GM19240 (cell line): ENCODE data around the gene ADK.
"Not testable (repeated sequence)": the region's sequence is repeated elsewhere in the genome, so short reads cannot be mapped to it uniquely, and the experiment has no call there.

Source experiments
- DNase-seq: peaks from one replicate; pipeline ENCODE4 v3.0.0; 2011; ENCODE audit warnings: low spot score; ENCODE audit not compliant: insufficient read length

Gene ADK

DNA sequence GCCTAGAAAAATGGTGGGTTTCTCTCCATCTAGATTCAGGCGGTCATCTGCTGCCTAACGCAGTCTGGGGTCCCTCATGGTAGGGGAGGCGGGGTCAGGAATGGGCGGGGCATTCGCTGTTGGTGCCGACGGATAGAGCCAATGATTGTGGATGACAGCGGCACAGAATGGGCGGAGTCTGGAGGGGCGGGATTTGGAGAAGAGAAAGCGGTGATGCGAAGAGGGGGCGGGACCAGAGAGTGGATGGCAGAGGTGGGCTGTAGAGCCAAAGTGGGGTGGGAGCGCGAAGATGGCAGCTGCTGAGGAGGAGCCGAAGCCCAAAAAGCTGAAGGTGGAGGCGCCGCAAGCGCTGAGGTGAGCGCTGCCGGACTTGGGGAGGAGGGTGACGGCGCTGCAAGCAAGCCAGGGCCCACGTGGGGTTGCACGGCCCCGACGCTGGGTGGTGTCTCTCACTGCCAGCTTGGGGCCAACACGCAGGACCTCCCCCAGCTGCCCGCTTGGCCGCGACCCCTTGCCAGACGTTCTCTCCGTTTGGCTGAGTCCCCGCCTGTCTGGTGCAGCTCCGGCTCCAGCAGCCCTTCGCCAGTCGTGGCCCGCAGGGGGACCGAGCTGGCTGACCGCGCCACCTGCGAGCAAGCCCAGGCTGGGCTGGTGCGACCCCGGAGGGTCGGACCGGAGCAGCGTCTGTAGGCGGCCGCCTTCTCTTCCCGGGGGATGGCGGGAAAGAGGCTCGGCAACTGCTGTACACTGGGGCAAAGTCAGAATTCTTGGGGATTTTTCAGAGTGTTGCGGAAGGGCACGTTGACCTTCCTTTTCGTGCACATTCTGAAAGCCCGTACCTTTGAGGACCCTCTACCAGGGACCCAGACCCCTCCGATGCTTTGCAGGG, at the start of gene ADK:
TSS of gene ADK (plus strand) at position 232 of the 889 bp plus-strand sequence. CDS start at position 290, 58 bp downstream.
- DNase-seq: peak; percentile 69

DNA sequence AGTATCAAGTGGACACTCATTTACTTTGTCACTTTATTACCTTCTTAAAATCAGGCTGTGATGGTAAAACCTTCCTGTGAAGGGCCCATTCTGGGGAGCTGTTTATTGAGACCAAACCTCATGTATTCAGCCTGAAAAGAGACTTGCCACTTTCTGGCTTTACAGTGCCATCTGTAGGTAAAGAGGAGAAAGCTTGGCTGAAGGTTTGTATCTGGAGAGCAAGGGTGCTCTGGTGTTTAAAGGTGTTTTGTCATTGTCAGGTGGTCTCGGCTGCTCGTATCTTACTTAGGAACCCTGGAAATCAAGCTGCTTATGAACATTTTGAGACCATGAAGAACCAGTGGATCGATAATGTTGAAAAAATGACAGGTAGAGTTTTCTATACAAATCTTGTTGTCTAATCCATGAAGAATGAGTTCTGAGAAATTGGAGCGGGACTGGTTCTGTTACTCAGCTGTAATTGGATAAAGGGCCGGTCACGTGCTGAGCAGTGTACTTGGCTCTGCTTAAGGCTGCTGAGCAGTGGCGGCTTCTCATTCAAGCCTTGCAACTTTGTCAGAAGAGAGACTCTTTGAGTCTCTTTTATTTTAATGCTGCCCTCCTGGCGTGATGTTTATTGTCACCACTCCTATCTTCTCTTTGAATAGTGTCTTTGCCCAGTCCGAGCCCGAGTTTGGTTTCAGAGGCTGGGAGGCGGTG, 47.3 kb upstream of the ADK start:
- no peak for DNase-seq

DNA sequence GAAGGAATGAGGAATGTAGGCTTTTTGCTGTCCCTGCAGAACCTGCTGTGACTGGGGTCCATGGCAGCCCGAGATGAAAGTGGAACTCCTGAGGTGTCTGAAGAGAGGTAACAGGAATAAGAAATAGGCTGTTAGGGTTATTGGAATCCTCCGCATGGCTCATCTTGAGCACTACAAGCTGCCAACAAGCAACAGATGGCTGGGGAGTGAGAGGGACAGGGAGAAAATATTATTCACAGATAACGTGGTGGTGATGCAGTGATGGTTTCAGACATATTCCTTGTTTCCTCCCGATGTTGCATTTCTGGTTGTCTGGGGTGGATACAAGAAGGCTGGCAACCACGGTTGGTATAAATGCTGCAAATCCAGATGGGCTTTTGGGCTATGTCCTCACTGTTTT, 46.5 kb upstream of the ADK start:
- no peak for DNase-seq

DNA sequence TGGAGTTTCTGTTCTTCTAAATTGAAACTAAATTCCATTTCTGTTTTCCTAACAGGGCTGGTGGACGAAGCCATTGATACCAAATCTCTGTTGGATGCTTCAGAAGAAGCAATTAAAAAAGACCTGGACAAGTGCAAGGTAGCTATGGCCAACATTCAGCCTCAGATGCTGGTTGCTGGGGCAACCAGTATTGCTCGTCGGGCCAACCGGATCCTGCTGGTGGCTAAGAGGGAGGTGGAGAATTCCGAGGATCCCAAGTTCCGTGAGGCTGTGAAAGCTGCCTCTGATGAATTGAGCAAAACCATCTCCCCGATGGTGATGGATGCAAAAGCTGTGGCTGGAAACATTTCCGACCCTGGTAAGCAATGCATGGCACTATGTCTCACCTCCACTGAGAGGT, 46.0 kb upstream of the ADK start:
- DNase-seq: no peak

DNA sequence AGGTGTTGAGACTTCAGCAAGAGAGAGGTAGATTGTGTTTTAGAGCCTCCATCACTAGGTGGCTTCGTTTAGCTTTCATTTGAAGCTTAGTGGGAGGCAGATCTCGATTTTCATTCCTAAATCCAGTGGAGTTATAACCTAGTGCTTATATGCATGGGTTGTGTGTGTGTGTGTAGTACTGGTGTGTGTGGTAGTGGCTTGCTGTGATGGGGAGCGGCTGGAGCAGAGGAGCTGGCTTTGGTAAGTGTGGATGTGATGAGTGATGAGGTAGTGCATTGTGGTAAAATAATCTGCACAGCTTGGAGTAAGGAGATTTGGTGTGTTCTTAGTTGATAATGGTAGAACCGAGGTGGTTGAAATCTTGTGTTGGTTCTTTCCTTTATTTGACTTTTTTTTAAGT, 43.6 kb upstream of the ADK start:
- no peak for DNase-seq

DNA sequence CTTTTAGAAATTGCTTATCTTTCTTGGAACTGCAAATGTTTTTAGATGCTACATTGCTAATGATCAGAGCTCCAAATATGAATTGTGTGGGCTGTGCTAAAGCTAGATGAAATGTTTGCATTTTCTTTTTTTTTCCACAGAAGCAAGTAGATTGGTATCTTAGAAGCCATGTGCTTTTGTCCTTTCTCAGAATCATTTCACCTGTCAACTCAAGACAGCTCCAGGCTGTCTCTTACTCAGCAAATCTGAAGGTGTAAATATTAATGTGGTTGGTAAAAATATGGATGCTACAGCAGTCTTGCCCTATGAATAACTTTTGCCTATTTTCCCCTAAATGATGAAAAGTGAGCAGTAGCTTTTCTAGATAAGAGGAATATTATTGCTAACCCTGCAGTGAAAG, 41.6 kb upstream of the ADK start:
- no peak for DNase-seq

DNA sequence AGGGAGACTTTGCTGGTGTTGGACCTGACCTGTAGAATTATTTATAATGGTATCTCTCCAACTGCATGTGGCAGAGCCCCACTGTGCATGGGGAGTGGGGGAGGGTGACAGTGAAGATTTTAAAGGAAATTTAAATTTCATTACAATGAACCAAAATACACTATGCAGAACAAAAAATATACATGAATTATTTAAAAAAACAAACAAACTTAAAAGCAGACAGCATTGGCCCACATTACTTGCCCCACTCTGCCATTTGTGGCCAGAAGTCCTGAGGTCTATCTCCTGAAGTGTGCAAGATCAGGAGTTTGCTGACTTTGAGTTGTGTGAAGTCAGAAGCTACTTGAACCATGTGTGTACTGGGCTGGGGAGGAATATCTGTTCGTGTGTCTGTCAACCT, 40.9 kb upstream of the ADK start:
- no peak for DNase-seq

DNA sequence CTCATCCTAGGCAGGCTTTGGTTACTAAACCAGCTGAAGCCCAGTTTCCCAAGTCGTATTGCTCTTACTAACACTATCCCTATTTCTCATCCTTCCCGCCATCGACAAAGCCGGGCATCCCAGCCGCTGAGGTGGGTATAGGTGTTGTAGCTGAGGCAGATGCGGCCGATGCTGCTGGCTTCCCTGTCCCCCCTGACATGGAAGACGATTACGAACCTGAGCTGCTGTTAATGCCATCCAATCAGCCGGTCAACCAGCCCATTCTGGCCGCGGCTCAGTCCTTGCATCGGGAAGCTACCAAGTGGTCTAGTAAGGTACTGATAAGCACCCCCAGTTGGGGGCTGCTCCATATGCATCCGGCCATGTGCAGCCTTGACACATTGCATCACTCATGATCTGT, 39.2 kb upstream of the ADK start:
- no peak for DNase-seq

DNA sequence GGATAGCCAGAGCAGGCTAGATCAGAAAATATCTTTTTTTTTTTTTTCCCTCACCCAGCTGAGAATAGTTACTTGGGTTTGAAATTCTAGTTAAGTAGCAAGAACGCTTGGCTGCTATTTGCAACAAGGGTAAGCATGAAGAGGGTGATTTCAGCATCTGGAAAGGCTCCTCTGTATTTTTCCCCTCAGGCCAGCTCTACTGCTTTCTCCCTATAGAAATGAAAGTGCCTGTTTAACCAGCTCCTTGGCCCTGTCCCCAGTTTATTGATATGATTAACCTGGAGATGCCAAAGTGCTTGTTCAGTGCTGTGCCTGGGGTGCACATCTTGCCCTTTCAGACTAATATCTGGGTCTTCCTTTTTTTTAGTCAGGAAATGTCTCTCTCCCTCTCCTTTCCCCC, 37.5 kb upstream of the ADK start:
- DNase-seq: no peak

DNA sequence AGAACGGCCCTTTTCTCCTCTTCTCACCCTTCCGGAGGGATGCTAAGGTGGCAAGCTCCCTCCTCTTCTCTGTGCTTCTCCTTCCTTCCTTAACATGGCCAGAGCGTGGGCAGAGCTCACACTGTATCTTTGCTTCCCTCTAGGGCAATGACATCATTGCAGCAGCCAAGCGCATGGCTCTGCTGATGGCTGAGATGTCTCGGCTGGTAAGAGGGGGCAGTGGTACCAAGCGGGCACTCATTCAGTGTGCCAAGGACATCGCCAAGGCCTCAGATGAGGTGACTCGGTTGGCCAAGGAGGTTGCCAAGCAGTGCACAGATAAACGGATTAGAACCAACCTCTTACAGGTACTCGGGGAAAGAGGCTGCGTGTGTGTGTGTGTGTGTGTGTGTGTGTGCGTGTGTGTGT, 37.0 kb upstream of the ADK start:
- no peak for DNase-seq

DNA sequence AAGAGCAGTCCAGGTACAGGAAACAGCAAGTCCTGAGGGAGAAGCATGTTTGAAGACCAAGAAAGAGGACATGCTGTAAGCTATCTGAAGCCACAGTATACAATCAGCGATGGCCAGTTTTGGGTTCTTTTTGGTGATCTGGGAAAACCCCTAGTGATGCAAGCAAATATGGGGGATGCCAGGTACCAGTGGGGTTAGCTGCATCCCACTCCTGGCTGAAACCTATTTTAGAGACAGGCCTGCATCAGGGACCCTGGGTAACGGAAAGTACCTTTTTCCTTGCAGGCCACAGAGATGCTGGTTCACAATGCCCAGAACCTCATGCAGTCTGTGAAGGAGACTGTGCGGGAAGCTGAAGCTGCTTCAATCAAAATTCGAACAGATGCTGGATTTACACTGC, 33.3 kb upstream of the ADK start:
- DNase-seq: no peak

DNA sequence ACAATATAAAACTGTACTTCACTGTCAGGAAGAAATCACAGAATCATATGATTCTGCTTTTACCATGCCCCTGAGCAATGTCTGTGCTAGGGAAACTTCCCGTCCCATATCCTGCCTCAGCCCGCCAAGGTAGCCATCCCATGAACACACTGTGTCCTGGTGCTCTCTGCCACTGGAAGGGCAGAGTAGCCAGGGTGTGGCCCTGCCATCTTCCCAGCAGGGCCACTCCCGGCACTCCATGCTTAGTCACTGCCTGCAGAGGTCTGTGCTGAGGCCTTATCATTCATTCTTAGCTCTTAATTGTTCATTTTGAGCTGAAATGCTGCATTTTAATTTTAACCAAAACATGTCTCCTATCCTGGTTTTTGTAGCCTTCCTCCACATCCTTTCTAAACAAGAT, 32.2 kb upstream of the ADK start:
- no peak for DNase-seq

DNA sequence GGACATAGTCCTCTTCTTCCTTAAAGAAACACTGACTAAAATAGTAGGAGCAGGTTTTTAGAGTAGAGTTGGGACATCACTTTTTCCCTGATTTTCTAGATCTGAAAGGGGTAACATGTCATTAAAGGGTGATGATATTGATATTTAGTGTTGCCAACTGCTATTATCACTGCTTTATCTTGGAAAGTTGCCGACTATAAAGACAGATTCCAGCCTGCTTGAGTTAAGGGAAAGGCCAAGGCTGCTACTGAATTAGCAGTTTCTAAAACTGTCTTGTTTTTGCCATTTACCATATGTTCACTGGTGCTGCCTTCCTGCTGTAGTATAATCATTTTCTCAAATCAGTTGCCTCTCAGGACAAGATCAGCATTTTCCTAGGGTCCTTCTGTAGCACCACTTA, 30.1 kb upstream of the ADK start:
- no peak for DNase-seq

DNA sequence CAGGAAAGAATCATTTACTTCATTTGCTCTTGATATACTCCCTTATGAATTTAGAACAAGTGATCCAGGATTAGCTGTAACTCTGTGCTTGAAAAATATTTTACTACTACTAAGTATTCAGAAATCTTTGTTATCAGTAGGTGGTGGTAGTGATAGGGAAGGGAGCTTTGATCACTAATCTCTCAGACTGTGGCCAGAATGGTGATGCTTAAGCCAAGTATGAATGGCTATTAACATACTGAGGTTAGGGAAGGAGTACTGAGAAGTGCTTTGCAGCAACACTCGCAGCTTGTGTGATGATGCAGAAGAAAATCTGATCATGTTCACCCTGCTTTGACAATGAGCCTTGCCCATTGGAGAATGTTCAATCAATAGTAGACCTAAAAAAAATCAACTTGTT, 29.7 kb upstream of the ADK start:
- no peak for DNase-seq

DNA sequence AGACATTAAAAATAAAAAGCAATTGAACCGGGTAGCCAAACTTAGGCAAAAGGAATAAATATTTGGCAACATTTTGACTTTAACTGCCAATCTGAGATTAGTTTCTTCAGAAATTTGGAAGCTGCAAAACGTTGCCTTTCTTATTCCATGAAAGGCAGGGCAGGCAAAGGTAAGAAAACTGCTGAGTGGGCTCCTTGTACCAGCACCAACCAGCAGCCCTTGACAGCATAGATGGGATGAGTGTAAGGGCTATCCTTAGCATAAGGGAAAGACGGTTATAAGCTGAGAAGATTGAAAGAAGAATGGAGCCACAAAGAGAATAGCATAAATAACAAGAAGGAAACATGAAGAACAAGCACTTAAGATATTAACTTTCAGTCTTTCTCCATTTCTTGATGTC, 29.0 kb upstream of the ADK start:
- no peak for DNase-seq

DNA sequence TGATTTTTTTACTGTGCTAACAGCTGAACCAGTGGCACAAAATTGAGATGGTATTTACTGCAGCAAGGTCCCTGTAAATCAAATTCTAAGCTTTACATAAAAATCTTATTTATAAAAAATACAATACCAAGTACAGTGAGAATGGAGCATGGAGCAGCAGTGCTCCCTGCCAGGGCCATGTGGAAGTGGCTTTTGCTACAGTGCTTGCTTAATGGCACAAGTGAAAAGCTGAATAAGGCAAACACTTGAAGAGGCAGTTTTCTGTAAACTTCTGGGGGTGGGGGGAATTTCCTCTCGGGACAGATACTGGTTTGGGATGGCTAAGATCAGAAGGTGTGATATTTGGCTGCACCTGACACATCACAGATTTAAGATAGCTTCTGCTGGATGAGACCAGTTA, 27.9 kb upstream of the ADK start:
- DNase-seq: no peak

DNA sequence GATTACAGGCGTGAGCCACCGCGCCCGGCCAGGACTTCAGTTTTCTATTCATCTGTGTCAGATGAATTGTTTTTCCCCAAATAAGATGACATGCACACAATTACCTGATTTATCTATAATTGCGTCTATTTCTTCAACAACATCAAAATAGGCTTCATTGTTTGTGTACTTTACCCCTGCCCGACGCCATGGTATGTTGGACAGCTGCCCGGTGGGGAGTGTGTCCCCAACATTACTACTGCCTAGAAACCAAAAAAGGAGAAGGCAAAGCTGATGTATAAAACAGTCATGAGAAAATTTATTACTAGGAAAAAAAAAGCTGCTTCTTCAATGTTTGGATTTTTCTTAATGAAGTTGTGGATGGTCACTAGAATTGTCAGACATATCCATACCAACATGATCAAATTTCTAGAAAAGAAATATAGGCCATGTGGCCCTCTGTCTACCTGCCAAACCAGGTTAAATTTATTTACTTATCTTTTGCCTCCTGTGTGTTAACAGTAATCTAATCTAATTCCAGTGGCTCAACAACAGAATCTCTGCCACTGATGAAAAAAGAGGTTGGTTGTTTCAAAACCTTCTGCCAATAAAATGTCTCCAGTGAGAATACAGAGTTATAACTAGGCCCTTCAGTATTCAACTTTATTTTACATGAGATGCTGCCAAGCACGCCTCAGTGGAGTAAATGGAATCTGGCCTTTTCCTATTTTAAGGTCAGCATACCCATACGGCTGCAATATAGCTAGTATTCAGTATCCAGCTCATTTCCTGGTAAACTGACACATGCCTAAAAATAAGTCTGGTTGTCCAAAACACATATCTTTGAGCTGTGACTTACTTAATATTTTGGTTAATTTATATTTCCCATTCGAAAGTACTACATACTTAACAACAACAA, 16.8 kb upstream of the ADK start:
- no peak for DNase-seq

DNA sequence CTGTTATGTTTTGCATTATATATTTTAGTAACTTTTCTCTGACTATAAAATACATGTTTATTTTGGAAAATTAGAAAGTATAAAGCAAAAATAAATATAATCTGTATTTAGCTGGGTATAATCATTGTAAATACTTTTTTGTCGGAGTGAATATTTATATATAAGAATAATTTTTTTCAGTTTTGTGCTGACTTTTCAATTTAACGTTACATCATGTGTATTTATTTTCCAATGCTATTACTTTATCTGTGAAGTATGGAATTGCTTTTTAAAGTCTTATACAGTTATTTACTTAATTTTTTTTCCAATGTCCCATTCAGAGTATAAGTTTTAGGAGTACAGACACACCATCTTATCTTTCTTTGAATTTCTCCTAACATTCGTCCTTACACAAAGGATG, 15.6 kb upstream of the ADK start:
- no peak for DNase-seq

DNA sequence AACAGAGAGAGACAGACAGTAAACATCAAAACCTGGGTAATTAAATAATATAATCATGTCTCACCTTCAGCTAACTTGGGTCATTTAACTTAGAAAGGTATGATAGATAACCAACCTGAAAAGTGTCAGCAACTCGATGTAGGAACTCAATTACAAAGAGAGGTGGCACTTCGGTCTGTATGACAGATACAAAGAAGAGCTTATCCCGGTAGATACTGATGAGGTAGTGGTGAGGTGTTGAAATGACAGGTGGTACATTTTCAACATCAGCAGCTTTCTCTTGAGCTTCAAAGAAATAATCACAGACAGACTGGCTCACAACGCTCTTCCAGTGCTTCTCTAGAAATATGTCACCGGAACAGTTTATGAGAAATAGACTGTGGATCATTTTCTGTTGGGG, 13.0 kb upstream of the ADK start:
- no peak for DNase-seq

DNA sequence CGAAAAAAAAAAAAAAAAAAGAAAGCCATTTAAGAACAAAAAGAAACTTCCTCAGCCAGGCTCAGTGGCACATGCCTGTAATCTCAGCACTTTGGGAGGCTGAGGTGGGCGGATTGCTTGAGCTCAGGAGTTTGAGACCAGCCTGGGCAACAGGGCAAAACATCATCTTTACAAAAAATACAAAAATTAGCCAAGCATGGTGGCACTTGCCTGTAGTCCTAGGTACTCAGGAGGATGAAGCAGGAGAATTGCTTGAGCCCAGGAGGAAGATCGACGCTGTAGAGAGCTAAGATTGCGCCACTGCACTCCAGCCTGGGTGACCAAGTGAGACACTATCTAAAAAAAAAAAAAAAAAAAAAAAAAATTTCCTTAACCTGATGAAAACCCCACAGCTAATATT, 12.4 kb upstream of the ADK start:
- DNase-seq: not testable (repeated sequence)

DNA sequence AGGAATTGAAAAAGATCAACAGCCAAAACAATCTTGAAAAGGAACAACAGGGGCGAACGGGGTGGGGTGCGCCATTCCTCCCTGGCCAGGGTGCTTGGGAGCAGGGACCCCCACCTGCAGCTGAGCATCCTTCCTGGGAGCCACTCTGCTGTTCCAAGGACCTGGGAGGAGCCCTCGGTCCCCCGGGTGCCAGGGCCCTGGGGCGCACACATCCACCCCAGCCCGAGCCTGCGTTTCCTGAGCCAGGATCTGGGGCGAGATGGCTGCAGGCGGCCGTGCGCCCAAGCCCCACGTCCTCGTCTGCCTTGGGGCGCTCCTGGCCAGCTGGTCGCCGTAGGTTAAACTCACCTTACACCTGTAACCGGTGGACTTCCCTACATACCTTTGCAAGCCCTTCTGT, 11.0 kb upstream of the ADK start:
- DNase-seq: no peak

DNA sequence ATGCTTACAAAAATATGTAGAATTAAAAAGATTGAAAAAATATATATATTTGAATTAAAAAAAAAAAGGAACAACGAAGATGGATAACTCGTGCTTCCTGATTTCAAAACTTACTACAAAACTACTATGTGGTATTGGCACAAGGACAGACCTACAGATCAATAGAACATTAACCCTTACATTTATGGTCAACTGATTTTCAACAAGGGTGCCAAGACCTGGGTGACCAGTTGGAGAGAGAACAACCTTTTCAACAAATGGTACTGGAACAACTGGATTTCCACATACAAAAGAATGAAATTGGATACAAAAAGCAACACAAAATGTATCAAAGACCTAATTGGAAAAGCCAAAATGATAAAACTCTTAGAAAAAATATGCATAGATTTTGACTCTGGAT, 10.5 kb upstream of the ADK start:
- DNase-seq: no peak
